H1 (cell line): Measurements from ENCODE around the gene RAB11FIP3.

Experiments
- ATF2 ChIP-seq: IDR thresholded peaks from 2 replicates; pipeline ENCODE4 v1.6.1; 2012; ENCODE audit warnings: low read length, inconsistent platforms
- ATF3 ChIP-seq: IDR thresholded peaks from 2 replicates; pipeline ENCODE4 v1.6.1; 2011; ENCODE audit warnings: low read depth, mild to moderate bottlenecking, low read length; ENCODE audit not compliant: insufficient read depth
- CTCF ChIP-seq, 3 experiments: IDR thresholded peaks; 1 replicate in 2 of 3; 2 replicates in 1 of 3; pipeline versions ENCODE4 v1.5.1 to v1.6.1; 2011; ENCODE audit warnings: low read length in 3 of 3, mild to moderate bottlenecking in 3 of 3, inconsistent platforms in 2 of 3, low read depth in 1 of 3, moderate library complexity in 1 of 3; ENCODE audit not compliant: insufficient read depth in 1 of 3; ENCODE audit errors: control extremely low read depth in 1 of 3
- EP300 ChIP-seq, 2 experiments: IDR thresholded peaks; 1 replicate in 1 of 2; 2 replicates in 1 of 2; pipeline ENCODE4 v1.6.1; 2011 to 2012; ENCODE audit warnings: low read depth in 2 of 2, low read length in 2 of 2, mild to moderate bottlenecking in 2 of 2, borderline replicate concordance in 1 of 2, inconsistent platforms in 1 of 2, moderate library complexity in 1 of 2
- GABPA ChIP-seq: IDR thresholded peaks from 2 replicates; pipeline ENCODE4 v1.6.1; 2011; ENCODE audit warnings: mild to moderate bottlenecking, low read length, moderate library complexity, borderline replicate concordance; ENCODE audit not compliant: insufficient read depth
- JUN ChIP-seq: IDR thresholded peaks from 2 replicates; pipeline ENCODE4 v1.6.1; 2011; ENCODE audit warnings: low read depth, mild to moderate bottlenecking, improper control_type of control experiment, low read length
- PHF8 ChIP-seq: fragments of 200-600 bp; sonication (generic); conservative IDR thresholded peaks from 2 replicates; pipeline ENCODE4 v1.7.1; 2012; ENCODE audit warnings: low read depth, mild to moderate bottlenecking, inconsistent platforms, low read length, moderate library complexity
- POLR2A ChIP-seq, 2 experiments: IDR thresholded peaks; 1 replicate in 1 of 2; 2 replicates in 1 of 2; pipeline ENCODE4 v1.6.1; 2011; ENCODE audit warnings: low read depth in 2 of 2, low read length in 2 of 2, mild to moderate bottlenecking in 2 of 2; ENCODE audit errors: control extremely low read depth in 1 of 2
- RAD21 ChIP-seq, 2 experiments: IDR thresholded peaks in 1 of 2; conservative IDR thresholded peaks in 1 of 2; 2 replicates each; pipeline ENCODE4 v1.6.1; 2011; ENCODE audit warnings: low read depth in 2 of 2, low read length in 2 of 2, improper control_type of control experiment in 1 of 2, inconsistent platforms in 1 of 2, mild to moderate bottlenecking in 1 of 2, moderate library complexity in 1 of 2
- SIN3A ChIP-seq, 2 experiments: IDR thresholded peaks in 1 of 2; conservative IDR thresholded peaks in 1 of 2; 2 replicates each; pipeline ENCODE4 v1.6.1; 2011 to 2012; ENCODE audit warnings: low read length in 2 of 2, improper control_type of control experiment in 1 of 2, low read depth in 1 of 2, mild to moderate bottlenecking in 1 of 2
- SRF ChIP-seq: IDR thresholded peaks from 2 replicates; pipeline ENCODE4 v1.6.1; 2011; ENCODE audit warnings: mild to moderate bottlenecking, low read depth, low read length, moderate library complexity
- ZNF274 ChIP-seq: IDR thresholded peaks from 2 replicates; pipeline ENCODE4 v1.7.0; 2012; ENCODE audit warnings: low read length, borderline replicate concordance; ENCODE audit errors: extremely low read depth

GRCh38 chr16:389352-389751, 36.1 kb upstream of the RAB11FIP3 start:
- no peak for TF ChIP-seq CTCF (IDR thresholded peaks at IDR 0.05; ENCODE audit: control extremely low read depth in 1 of 3, insufficient read depth in 1 of 3, low read depth in 1 of 3, low read length in 3 of 3)
- no peak for TF ChIP-seq ZNF274
- no peak for TF ChIP-seq POLR2A (IDR thresholded peaks at IDR 0.05; ENCODE audit: control extremely low read depth in 1 of 2, low read depth in 2 of 2, low read length in 2 of 2)
- no peak for TF ChIP-seq ATF3
- no peak for TF ChIP-seq JUN
- no peak for TF ChIP-seq SRF
- TF ChIP-seq PHF8 = no peak
- TF ChIP-seq ATF2 = no peak
- TF ChIP-seq EP300 (IDR thresholded peaks at IDR 0.05; ENCODE audit: borderline replicate concordance in 1 of 2, low read depth in 2 of 2, low read length in 2 of 2) = no peak
- TF ChIP-seq RAD21 (IDR thresholded peaks at IDR 0.05 in 1 of 2, conservative IDR thresholded peaks at IDR 0.05 in 1 of 2; ENCODE audit: low read depth in 2 of 2, low read length in 2 of 2) = no peak
- TF ChIP-seq GABPA = no peak
- no peak for TF ChIP-seq SIN3A (conservative IDR thresholded peaks at IDR 0.05 in 1 of 2, IDR thresholded peaks at IDR 0.05 in 1 of 2; ENCODE audit: low read depth in 1 of 2, low read length in 2 of 2)
